GM20000 (cell line): Measurements from ENCODE around the gene SLC35B2.

Source experiments
- DNase-seq: peaks from one replicate; pipeline ENCODE4 v3.0.0; 2012; ENCODE audit warnings: low spot score
- CTCF ChIP-seq: IDR thresholded peaks from 2 replicates; pipeline ENCODE4 v1.5.1; 2012; ENCODE audit warnings: mild to moderate bottlenecking, control low read depth; ENCODE audit errors: extremely low read depth, missing control alignments

Gene SLC35B2

GRCh38 chr6:44219815-44220784 lies 37.2 kb downstream of the SLC35B2 start:
- no peak for DNase-seq
- no peak for TF ChIP-seq CTCF

GRCh38 chr6:44219053-44219814 lies 38.1 kb downstream of the SLC35B2 start:
- TF ChIP-seq CTCF: no peak
- DNase-seq: peak; percentile 91

- peak; percentile 8 for DNase-seq
- no peak for TF ChIP-seq CTCF
Measured at GRCh38 chr6:44217332-44218143, 39.8 kb downstream of the SLC35B2 start.

GRCh38 chr6:44216677-44217331 lies 40.5 kb downstream of the SLC35B2 start, which contains the start of gene MYMX:
Gene MYMX (plus strand): TSS chr6:44216926. CDS start chr6:44217472, 546 bp downstream.
- no peak for TF ChIP-seq CTCF
- DNase-seq: peak; percentile 10

GRCh38 chr6:44214307-44214706 lies 43.0 kb downstream of the SLC35B2 start:
- DNase-seq: no peak
- no peak for TF ChIP-seq CTCF

GRCh38 chr6:44211284-44211683 lies 46.0 kb downstream of the SLC35B2 start:
- no peak for DNase-seq
- TF ChIP-seq CTCF: no peak
